ENCODE results near the gene LBR.
"Not testable (repeated sequence)": the region's sequence is repeated elsewhere in the genome, so short reads cannot be mapped to it uniquely, and the experiment has no call there.

Gene LBR

GRCh38 chr1:225422795-225423517 is 4.9 kb downstream of the LBR start:
- DNase-seq (ENCODE audit: low spot score) = no peak

GRCh38 chr1:225422031-225422605 is 5.7 kb downstream of the LBR start:
- no peak for DNase-seq (ENCODE audit: low spot score)

- DNase-seq (ENCODE audit: low spot score) = no peak
Observed at GRCh38 chr1:225418598-225418997, 9.2 kb downstream of the LBR start.

- no peak for DNase-seq (ENCODE audit: low spot score)
Observed at GRCh38 chr1:225418059-225418458, 9.8 kb downstream of the LBR start.

GRCh38 chr1:225415967-225416745 is 11.7 kb downstream of the LBR start:
- no peak for DNase-seq (ENCODE audit: low spot score)

GRCh38 chr1:225415307-225415706 is 12.5 kb downstream of the LBR start:
- DNase-seq (ENCODE audit: low spot score) = no peak

GRCh38 chr1:225413708-225414375 is 14.0 kb downstream of the LBR start:
- DNase-seq (ENCODE audit: low spot score) = no peak

- no peak for DNase-seq (ENCODE audit: low spot score)
Observed at GRCh38 chr1:225412803-225413351, 15.0 kb downstream of the LBR start.

- DNase-seq (ENCODE audit: low spot score) = no peak
Observed at GRCh38 chr1:225412321-225412720, 15.5 kb downstream of the LBR start.

- no peak for DNase-seq (ENCODE audit: low spot score)
Observed at GRCh38 chr1:225410036-225410435, 17.8 kb downstream of the LBR start.

- DNase-seq (ENCODE audit: low spot score) = no peak
Observed at GRCh38 chr1:225409051-225409450, 18.8 kb downstream of the LBR start.

GRCh38 chr1:225408249-225408648 is 19.6 kb downstream of the LBR start:
- no peak for DNase-seq (ENCODE audit: low spot score)

- no peak for DNase-seq (ENCODE audit: low spot score)
Observed at GRCh38 chr1:225407755-225408154, 20.1 kb downstream of the LBR start.

- DNase-seq (ENCODE audit: low spot score) = no peak
Observed at GRCh38 chr1:225406976-225407725, 20.7 kb downstream of the LBR start.

GRCh38 chr1:225400968-225401367 is 26.9 kb downstream of the LBR start:
- no peak for DNase-seq (ENCODE audit: low spot score)

GRCh38 chr1:225396357-225396756 is 31.5 kb downstream of the LBR start:
- DNase-seq (ENCODE audit: low spot score) = no peak

GRCh38 chr1:225389843-225390242 is 38.0 kb downstream of the LBR start:
- DNase-seq (ENCODE audit: low spot score) = no peak

- DNase-seq (ENCODE audit: low spot score) = no peak
Observed at GRCh38 chr1:225388372-225388771, 39.5 kb downstream of the LBR start.

- DNase-seq (ENCODE audit: low spot score) = not testable (repeated sequence)
Observed at GRCh38 chr1:225386860-225387259, 41.0 kb downstream of the LBR start.

- no peak for DNase-seq (ENCODE audit: low spot score)
Observed at GRCh38 chr1:225380691-225381090, 47.1 kb downstream of the LBR start.

- no peak for DNase-seq (ENCODE audit: low spot score)
Observed at GRCh38 chr1:225378880-225379279, 49.0 kb downstream of the LBR start.

GRCh38 chr1:225374996-225375395 is 52.8 kb downstream of the LBR start:
- no peak for DNase-seq (ENCODE audit: low spot score)

Data from activated CD4-positive, alpha-beta T cell treated with anti-CD3 and anti-CD28 coated beads, Interleukin-2, Interleukin-4, amounts not matched to agents 100 ng/mL and 50 ng/mL, durations not matched to agents 16 hours and 8 hours (primary cell).